Adrenal gland (tissue), 5 donors: ENCODE measurements around the gene MYH10.

ENCODE experiments used
- CTCF ChIP-seq, 6 experiments: fragments of 450-650 bp in 4 of 6; fragments of 200-600 bp in 2 of 6; sonication (generic) in 1 of 6; IDR thresholded peaks; 1 replicate in 5 of 6; 2 replicates in 1 of 6; pipeline versions ENCODE4 v1.5.1 to v1.8.0; 2016 to 2021; ENCODE audit warnings: antibody characterized with exemption in 6 of 6, mild to moderate bottlenecking in 2 of 6, moderate library complexity in 1 of 6
- POLR2A ChIP-seq, 2 donors: fragments of 450-650 bp; IDR thresholded peaks; one replicate each; pipeline ENCODE4 v1.6.1; 2017; ENCODE audit warnings: antibody characterized with exemption in 2 of 2, mild to moderate bottlenecking in 2 of 2, moderate library complexity in 1 of 2
- donor health status: DM: no; HTN: no; CAD: no.

- TF ChIP-seq POLR2A (IDR thresholded peaks at IDR 0.05) (no peak), CTCF (IDR thresholded peaks at IDR 0.05) (no peak)
Measured at GRCh38 chr17:8662973-8663372, 32.4 kb upstream of the MYH10 start.
